Activated naive CD8-positive, alpha-beta T cell treated with anti-CD3 and anti-CD28 coated beads, Interleukin-2, amount 50 U/mL, for 16 hours (primary cell): ENCODE measurements around the gene DNER.

Experiments
- DNase-seq: peaks from one replicate; pipeline ENCODE4 v3.0.0-alpha.2; 2020; ENCODE audit warnings: low read depth, low spot score

DNER gene

GRCh38 chr2:229443546-229444268 lies 270.6 kb downstream of the DNER start:
- DNase-seq: no peak

GRCh38 chr2:229443141-229443540 lies 271.2 kb downstream of the DNER start:
- DNase-seq: no peak

GRCh38 chr2:229438430-229439159 lies 275.8 kb downstream of the DNER start:
- DNase-seq: no peak

GRCh38 chr2:229437467-229437866 lies 276.9 kb downstream of the DNER start:
- DNase-seq: no peak

- no peak for DNase-seq
Observed at GRCh38 chr2:229434187-229434586, 280.2 kb downstream of the DNER start.

GRCh38 chr2:229433351-229433750 lies 281.0 kb downstream of the DNER start:
- no peak for DNase-seq

- no peak for DNase-seq
Observed at GRCh38 chr2:229431327-229431954, 282.9 kb downstream of the DNER start.

- DNase-seq: no peak
Observed at GRCh38 chr2:229429589-229429988, 284.8 kb downstream of the DNER start.

GRCh38 chr2:229426464-229426863 lies 287.9 kb downstream of the DNER start:
- DNase-seq: no peak

- no peak for DNase-seq
Observed at GRCh38 chr2:229425598-229425997, 288.8 kb downstream of the DNER start.

- DNase-seq: no peak
Observed at GRCh38 chr2:229422063-229422462, 292.3 kb downstream of the DNER start.

GRCh38 chr2:229419158-229419557 lies 295.2 kb downstream of the DNER start:
- no peak for DNase-seq

- DNase-seq: no peak
Observed at GRCh38 chr2:229417916-229418315, 296.4 kb downstream of the DNER start.

GRCh38 chr2:229417176-229417575 lies 297.2 kb downstream of the DNER start:
- no peak for DNase-seq

- no peak for DNase-seq
Observed at GRCh38 chr2:229416116-229416694, 298.1 kb downstream of the DNER start.

- DNase-seq: no peak
Observed at GRCh38 chr2:229414631-229415030, 299.7 kb downstream of the DNER start.

GRCh38 chr2:229412686-229413085 lies 301.7 kb downstream of the DNER start:
- no peak for DNase-seq

GRCh38 chr2:229410946-229411345 lies 303.4 kb downstream of the DNER start:
- no peak for DNase-seq

- no peak for DNase-seq
Observed at GRCh38 chr2:229410264-229410663, 304.1 kb downstream of the DNER start.

- no peak for DNase-seq
Observed at GRCh38 chr2:229409751-229410181, 304.6 kb downstream of the DNER start.

- DNase-seq: no peak
Observed at GRCh38 chr2:229408962-229409361, 305.4 kb downstream of the DNER start.

GRCh38 chr2:229408356-229408755 lies 306.0 kb downstream of the DNER start:
- DNase-seq: no peak
